HL-60/S4 treated with phorbol 12-myristate 13-acetate at 8.2 ng/mL for 4 days and 3 days (cell line): ENCODE measurements around the gene C17orf100.

Source experiments
- in situ Hi-C: fragments of 300-500 bp; cut with MboI; formaldehyde crosslinking; loops from 2 replicates; pipeline ENCODE4 v1.15.0; 2022; ENCODE audit warnings: low sequenced_read_pairs

C17orf100 gene

DNA sequence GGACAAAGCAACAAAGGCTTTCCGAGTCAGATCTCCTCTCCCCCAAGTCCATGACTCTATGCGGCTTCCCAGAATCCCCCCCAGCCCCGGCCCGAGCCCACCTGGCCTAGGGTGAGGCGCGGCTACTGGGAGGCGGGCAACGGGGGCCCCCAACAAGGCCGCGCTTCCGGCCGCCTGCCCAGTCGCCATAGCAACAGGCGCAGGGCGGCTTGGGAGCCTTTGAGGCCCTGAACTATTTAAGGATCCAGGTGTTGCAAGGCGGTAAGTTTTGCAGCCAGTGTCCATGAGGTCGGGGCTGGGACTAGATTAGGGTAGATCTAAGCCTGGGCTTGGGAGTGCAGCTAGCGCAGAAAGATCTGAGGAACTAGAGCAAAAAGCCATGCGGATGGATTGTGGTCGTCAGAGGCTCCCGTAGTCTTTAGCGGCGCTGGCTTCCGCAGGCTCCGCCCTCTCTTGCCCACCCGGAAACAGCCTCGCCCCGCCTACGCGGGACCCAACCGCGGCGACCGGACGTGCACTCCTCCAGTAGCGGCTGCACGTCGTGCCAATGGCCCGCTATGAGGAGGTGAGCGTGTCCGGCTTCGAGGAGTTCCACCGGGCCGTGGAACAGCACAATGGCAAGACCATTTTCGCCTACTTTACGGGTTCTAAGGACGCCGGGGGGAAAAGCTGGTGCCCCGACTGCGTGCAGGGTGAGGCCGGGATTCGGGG, 10.9 kb upstream of the C17orf100 start, which contains the start of the genes KIAA0753 and TXNDC17:
Gene KIAA0753 (minus strand): TSS at position 176 of the 711 bp plus-strand sequence. CDS start 5,608 bp downstream, outside the sequence.
Gene TXNDC17 (plus strand): TSS at position 525 of the 711 bp plus-strand sequence. CDS start 23 bp downstream, at position 548.
- in situ Hi-C loops: no loop called here

- in situ Hi-C loops: no loop called here
These were observed 10.2 kb upstream of the C17orf100 start for GRCh38 chr17:6641247-6641863.

DNA sequence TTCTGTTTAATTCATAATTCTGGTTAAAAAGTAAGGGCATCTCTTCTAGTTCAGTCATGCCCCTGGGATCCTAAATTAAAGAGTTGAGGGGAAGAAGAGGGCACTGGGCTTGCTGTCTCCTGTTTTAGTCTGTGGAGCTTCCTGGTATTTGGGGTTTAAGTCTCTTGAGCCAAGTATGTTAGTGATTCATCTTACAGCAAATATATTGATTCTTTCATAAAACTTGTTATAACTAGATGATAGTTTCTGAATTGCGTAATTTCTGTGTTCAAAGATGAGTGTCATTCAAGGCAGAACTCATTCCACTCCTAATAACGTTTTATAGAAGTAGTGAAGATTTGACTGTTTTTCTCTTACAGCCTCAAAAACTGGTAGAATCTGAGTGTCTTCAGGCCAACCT, 9.0 kb upstream of the C17orf100 start:
- in situ Hi-C loops: no loop called here

DNA sequence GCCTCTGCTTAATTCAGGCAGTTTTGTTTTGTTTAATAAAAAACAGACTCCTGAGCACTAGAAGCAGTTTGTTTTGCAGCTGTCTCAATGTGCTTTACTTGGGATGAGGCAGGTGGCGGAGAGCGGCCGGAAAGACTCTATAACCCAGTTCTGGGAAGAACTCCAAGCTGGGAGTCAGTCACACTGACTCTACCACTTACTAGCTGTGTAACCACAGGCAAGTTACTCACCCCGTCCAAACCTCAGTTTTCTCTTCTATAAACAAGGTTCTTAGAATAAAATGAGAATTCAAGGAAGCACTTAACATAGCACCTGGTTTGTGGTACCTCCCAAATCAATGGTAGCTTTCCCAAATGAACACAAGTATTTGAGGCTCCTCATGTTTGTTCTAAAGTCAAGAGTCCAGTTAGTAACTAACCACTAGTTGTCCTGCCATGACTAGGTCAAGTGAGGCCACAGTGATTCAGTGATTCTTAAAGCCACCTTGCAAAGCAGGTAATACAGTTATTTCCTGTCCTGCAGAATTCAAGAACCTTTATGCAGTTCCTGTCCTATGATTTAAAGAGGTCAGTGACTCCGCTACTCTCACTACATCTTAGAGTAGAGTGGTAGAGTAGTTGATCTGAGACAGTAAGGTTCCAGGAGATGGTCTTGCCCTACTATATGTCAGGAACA, 8.0 kb upstream of the C17orf100 start:
- in situ Hi-C loops: no loop called here

DNA sequence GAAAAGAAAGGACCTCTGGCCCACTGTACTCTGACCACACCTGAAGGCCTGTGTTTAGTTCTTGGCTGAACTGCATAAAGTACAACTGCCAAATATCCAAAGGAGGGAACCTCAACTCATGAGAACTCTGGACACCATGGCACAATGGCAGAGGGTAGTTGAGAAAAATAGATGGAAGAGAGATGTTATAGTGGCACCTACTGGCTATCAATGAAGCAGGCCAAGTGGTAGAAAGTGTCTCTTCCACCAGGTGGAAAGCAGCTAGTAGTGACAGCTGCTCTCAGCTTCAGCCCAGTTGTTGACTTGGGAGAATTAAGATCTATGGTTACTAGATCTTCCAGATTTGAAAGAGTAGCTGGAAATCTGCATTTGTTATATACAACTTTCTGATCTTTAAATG, 3.4 kb upstream of the C17orf100 start:
- in situ Hi-C loops: no loop called here

GRCh38 chr17:6651919-6652452, 424 bp downstream of the C17orf100 start:
- in situ Hi-C loops: loop anchor here (25.0 kb wide), 1 partner anchor 360 kb away; the partner anchor contains the start of genes BCL6B and RNASEK

DNA sequence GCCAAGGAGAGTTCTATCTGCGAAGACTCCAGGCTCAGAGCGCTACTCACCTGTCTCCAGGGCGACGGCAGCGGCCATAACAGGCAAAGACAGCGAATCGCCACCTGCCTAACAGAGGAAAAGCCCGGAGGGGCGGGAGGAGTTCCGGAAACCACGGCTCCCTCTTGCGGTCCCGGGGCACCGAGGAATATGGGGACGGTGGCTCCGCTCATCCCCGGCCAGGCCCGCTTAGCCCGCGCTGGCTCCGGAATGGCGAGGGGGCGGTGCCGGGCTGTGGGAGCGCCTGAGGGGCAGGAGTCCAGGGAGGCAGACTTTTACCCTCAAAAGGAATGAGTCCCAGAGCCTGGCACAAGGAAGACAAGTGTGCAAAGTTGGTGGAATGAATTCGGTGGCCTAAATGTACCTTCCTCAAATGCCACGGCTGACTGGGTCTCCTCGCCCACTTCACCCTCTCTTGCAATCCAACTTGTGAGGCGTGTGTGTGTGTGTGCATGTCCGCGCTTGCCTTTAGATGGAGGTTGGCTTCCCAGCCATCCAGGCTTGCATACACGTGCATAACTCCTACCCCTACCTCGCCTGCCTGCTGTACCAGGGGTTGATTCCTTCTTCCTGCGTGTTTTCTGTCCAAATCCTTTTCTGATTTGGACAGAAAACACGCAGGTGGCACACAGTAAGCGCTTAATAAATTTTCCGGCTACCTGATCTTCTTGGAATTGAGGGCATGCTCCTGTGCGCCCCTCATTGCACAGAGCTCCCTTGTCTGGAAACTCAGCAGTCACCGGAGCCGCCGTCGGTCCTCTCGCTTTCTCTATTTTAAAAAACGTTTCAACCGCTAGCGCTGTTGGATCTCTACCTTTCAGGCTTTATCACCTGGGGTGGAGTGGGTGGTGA, 3.5 kb downstream of the C17orf100 start:
- in situ Hi-C loops: loop anchor here (25.0 kb wide), 1 partner anchor 357 kb away; the partner anchor contains the start of genes BCL6B and RNASEK

GRCh38 chr17:6655732-6656361, 4.3 kb downstream of the C17orf100 start:
- in situ Hi-C loops: loop anchor here (25.0 kb wide), 1 partner anchor 356 kb away; the partner anchor contains the start of genes BCL6B and RNASEK

DNA sequence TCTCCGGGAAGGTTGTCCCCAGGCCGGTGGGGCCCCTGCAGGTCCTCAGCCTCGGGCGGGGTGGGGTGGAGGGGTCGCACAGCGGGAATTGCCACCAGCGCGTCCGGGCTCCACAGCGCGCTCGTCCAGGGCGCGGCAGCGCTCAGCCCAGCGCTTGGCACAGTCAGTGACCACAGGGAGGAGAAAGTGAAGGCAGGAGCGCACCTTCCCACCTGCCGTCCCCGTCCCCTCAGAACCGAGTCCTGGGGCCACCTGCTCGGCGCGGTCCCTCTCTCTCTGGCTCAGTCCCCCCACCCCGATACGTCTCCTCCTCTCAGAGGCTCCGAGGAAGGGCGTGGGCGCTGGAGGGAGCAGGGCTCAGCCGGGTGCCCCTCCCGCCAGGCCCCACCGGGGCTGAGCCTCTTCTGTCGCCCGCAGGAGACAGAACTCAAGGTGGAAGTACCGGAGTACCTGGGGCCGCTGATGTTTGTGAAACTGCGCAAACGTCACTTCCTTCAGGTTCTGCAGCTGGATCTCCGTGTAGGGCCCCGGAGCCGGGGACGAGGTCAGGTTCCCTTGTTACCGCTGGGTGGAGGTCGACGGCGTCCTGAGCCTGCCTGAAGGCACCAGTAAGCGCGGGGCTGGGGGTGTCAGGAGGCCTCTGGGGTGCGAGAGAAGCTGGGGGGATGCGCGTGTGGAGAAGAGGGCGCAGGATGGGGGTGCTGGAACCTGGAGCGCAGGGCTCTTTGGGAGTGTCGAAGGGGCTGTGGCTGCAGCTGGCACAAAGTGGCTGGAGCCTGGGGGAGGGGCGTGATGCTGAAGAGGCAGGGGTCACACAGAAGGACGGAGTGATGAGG, 5.5 kb downstream of the C17orf100 start:
- in situ Hi-C loops: loop anchor here (25.0 kb wide), 1 partner anchor 355 kb away; the partner anchor contains the start of genes BCL6B and RNASEK

- in situ Hi-C loops: loop anchor here (25.0 kb wide), 1 partner anchor 355 kb away; the partner anchor contains the start of genes BCL6B and RNASEK
These were observed 6.2 kb downstream of the C17orf100 start for GRCh38 chr17:6657633-6658287.

GRCh38 chr17:6658411-6658810, 6.8 kb downstream of the C17orf100 start:
- in situ Hi-C loops: loop anchor here (25.0 kb wide), 1 partner anchor 354 kb away; the partner anchor contains the start of genes BCL6B and RNASEK

DNA sequence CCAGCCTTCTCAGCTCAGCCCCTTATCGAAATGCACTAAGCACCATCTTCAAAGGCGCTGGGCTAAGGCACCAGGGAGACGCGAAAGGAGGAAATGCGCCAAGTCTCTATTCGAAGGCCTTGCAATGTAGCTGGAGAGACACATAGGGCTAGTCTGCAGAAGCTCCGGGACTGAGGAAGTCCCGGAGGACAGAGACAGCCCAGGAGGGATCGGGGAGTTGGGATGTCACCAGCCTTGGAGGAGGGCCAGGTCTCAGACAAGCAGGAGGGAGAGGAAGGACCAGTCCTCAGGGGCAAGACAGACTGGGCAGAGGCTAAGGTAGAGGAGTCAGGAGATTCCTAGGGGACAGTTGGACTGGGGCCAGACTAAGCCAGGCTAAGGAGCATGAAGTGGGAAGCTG, 8.5 kb downstream of the C17orf100 start:
- in situ Hi-C loops: loop anchor here (25.0 kb wide), 1 partner anchor 352 kb away; the partner anchor contains the start of genes BCL6B and RNASEK

- in situ Hi-C loops: loop anchor here (25.0 kb wide), 1 partner anchor 351 kb away; the partner anchor contains the start of genes BCL6B and RNASEK
These were observed 9.4 kb downstream of the C17orf100 start for GRCh38 chr17:6660805-6661463.

DNA sequence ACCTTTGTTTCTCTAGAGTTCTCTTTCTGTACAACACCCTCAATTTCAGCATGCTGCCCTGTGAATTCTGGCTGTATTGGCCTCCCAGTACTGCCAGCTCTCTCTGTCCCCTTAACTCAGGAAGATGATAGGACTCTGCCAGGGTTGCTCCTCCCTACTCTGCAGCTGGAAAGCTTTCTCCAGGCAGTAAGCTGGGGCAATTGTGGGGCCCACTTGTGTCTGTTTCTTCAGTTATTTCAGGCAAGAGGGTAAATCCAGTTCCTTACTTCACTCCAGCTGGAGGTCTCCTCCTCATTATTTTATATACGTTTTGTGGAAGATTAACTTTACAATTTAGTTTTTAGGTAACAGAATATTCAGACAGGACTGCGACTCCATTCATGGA, 9.9 kb downstream of the C17orf100 start:
- in situ Hi-C loops: loop anchor here (25.0 kb wide), 1 partner anchor 351 kb away; the partner anchor contains the start of genes BCL6B and RNASEK

GRCh38 chr17:6663200-6663599, 11.6 kb downstream of the C17orf100 start:
- in situ Hi-C loops: loop anchor here (25.0 kb wide), 1 partner anchor 349 kb away; the partner anchor contains the start of genes BCL6B and RNASEK

DNA sequence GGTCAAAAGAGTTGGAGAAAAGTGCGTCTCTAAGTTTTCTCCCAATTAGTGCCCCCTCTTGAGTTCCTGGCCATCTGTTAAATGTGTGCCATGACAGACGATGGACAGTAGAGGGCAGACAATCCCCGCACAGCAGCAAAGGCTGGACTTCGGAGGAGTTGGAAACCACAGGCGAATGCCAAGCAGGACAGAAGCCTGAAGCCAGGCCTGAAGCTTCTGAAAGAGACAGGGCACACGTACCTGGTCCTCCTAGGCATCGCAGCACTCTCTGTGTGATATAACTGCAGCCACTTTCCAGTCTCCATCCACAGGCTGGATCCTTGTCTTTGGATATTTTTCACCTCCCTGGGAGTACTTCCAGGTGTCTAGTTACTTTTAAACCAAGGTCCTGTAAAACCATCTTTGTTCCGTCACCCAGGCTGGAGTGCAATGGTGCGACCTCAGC, 14.5 kb downstream of the C17orf100 start:
- in situ Hi-C loops: loop anchor here (25.0 kb wide), 1 partner anchor 346 kb away; the partner anchor contains the start of genes BCL6B and RNASEK

- in situ Hi-C loops: loop anchor here (25.0 kb wide), 1 partner anchor 346 kb away; the partner anchor contains the start of genes BCL6B and RNASEK
These were observed 15.0 kb downstream of the C17orf100 start for GRCh38 chr17:6666557-6666956.
